Natural killer cell (primary cell): ENCODE measurements around the gene BCL7A. TPM values are rescaled to one million over a fixed set of nuclear protein-coding genes. Genes with fewer than 3 reads are reported as not detected.
"Not testable (repeated sequence)": the region's sequence is repeated elsewhere in the genome, so short reads cannot be mapped to it uniquely, and the experiment has no call there.

Experiments used
- ATAC-seq, 3 donors: fragments of 150-1000 bp in 2 of 3; fragments of 200-7000 bp in 1 of 3; cut with Tn5 transposase; 1 replicate in 1 of 3; 2 replicates in 2 of 3; pipeline ENCODE4 v1.10.0; 2021; ENCODE audit warnings: mild to moderate bottlenecking in 2 of 3, moderate library complexity in 2 of 3
- DNase-seq, 2 donors: peaks; one replicate each; pipeline versions ENCODE4 v3.0.0 to v3.0.0-alpha.2; 2013 to 2021; ENCODE audit warnings: mixed read lengths in 1 of 2
- H3K27ac ChIP-seq: one replicate; pipeline ENCODE4 v1.5.1; 2013; ENCODE audit warnings: mild to moderate bottlenecking, low read length
- H3K27me3 ChIP-seq: one replicate; pipeline ENCODE4 v1.6.1; 2013; ENCODE audit warnings: low read length; ENCODE audit not compliant: control insufficient read depth, insufficient read depth
- H3K36me3 ChIP-seq: one replicate; pipeline ENCODE4 v1.6.1; 2013; ENCODE audit warnings: low read length; ENCODE audit not compliant: control insufficient read depth, insufficient read depth
- H3K4me1 ChIP-seq: one replicate; pipeline ENCODE4 v1.6.1; 2013; ENCODE audit warnings: low read length; ENCODE audit not compliant: control insufficient read depth, insufficient read depth
- H3K4me3 ChIP-seq: one replicate; pipeline ENCODE4 v1.5.1; 2013; ENCODE audit warnings: low read length
- H3K9me3 ChIP-seq: one replicate; pipeline ENCODE4 v1.6.1; 2013; ENCODE audit warnings: low read length; ENCODE audit not compliant: control insufficient read depth, insufficient read depth
- H3K27ac Mint-ChIP-seq, 2 donors: one replicate each; pipeline ENCODE4 v1.8.0; 2022; ENCODE audit warnings: mild to moderate bottlenecking in 2 of 2, mixed read lengths in 2 of 2, moderate library complexity in 1 of 2
- H3K27me3 Mint-ChIP-seq, 2 donors: one replicate each; pipeline ENCODE4 v1.8.0; 2022; ENCODE audit warnings: low read depth in 2 of 2, mixed read lengths in 2 of 2
- H3K36me3 Mint-ChIP-seq: one replicate; pipeline ENCODE4 v1.8.0; 2022; ENCODE audit warnings: mixed read lengths
- H3K4me1 Mint-ChIP-seq, 2 donors: one replicate each; pipeline ENCODE4 v1.8.0; 2022; ENCODE audit warnings: mixed read lengths in 2 of 2
- H3K4me3 Mint-ChIP-seq: one replicate; pipeline ENCODE4 v1.8.0; 2022; ENCODE audit warnings: mild to moderate bottlenecking, moderate library complexity, mixed read lengths
- H3K9me3 Mint-ChIP-seq, 2 donors: one replicate each; pipeline ENCODE4 v1.8.0; 2022; ENCODE audit warnings: mixed read lengths in 2 of 2
- CTCF ChIP-seq: fragments of 200-600 bp; IDR thresholded peaks from one replicate; pipeline ENCODE4 v1.8.0; 2022; ENCODE audit warnings: antibody characterized with exemption
- WGBS: methylation state at CpG from one replicate; pipeline ENCODE4 v1.1.7; 2013; ENCODE audit warnings: missing lambda C conversion rate; ENCODE audit not compliant: insufficient coverage; 5-methylcytosine and 5-hydroxymethylcytosine counted together
- intact Hi-C: fragments of 100-400 bp; cut with micrococcal nuclease; formaldehyde crosslinking; loops from one replicate; pipeline ENCODE4 v1.14.2; 2022
- total RNA-seq, 4 donors: library from RNA; stranded (reverse); fragments of 120-200 nt in 1 of 4; gene quantifications; one replicate each; pipeline versions ENCODE4 v1.2.3 to v1.2.4, GENCODE V29; 2013 to 2022

Gene BCL7A
- total RNA-seq, 3 donors from 2014 or later (not counting 1 experiment from before 2014, with no cell fraction given) = 0.85 to 1.1 (median 0.96) TPM

GRCh38 chr12:121982950-121983349 is 38.7 kb upstream of the BCL7A start:
- Histone ChIP-seq H3K27me3 (no peaks in the 10 kb centered on the region), H3K36me3 (no peaks in the 10 kb centered on the region), H3K4me1 (peaks cover 15% of the 10 kb centered on the region), H3K4me3 (no peak overlapping the region), H3K27ac (no peak overlapping the region), H3K9me3 (no peaks in the 10 kb centered on the region)
- Mint-ChIP-seq H3K9me3 (no peaks in the 10 kb centered on the region), H3K36me3 (no peaks in the 10 kb centered on the region), H3K4me1 (no peaks in the 10 kb centered on the region), H3K4me3 (no peak overlapping the region), H3K27ac (no peak overlapping the region), H3K27me3 (no peaks in the 10 kb centered on the region)
- 95% methylated on average over 6 of the region's 6 CpGs for WGBS
- ATAC-seq = no peak
- intact Hi-C loops = no loop called here
- DNase-seq = no peak
- no peak for TF ChIP-seq CTCF

- H3K4me1 ChIP-seq = peaks cover 15% of the 10 kb centered on the region
- H3K4me3 Mint-ChIP-seq = no peak overlapping the region
- no peaks in the 10 kb centered on the region for H3K36me3 Mint-ChIP-seq
- no peaks in the 10 kb centered on the region for H3K27me3 ChIP-seq
- H3K27ac ChIP-seq = no peak overlapping the region
- WGBS = 13% methylated on average over 9 of the region's 13 CpGs
- no peak overlapping the region for H3K4me3 ChIP-seq
- H3K27me3 Mint-ChIP-seq = no peaks in the 10 kb centered on the region
- no peak for DNase-seq
- no peaks in the 10 kb centered on the region for H3K9me3 ChIP-seq
- intact Hi-C loops = no loop called here
- H3K9me3 Mint-ChIP-seq = no peaks in the 10 kb centered on the region
- no peaks in the 10 kb centered on the region for H3K4me1 Mint-ChIP-seq
- no peak overlapping the region for H3K27ac Mint-ChIP-seq
- no peak for TF ChIP-seq CTCF
- peak in 1 of 3 donors; percentile 44 for ATAC-seq
- no peaks in the 10 kb centered on the region for H3K36me3 ChIP-seq
Measured at GRCh38 chr12:121983536-121984210, 38.0 kb upstream of the BCL7A start.

GRCh38 chr12:121986489-121987245 is 35.0 kb upstream of the BCL7A start:
- H3K4me1 ChIP-seq = no peaks in the 10 kb centered on the region
- intact Hi-C loops = no loop called here
- no peaks in the 10 kb centered on the region for H3K4me1 Mint-ChIP-seq
- ATAC-seq (no peak), DNase-seq (no peak)
- no peaks in the 10 kb centered on the region for H3K27me3 ChIP-seq
- H3K4me3 Mint-ChIP-seq = no peak overlapping the region
- 89% methylated on average over 13 of the region's 14 CpGs for WGBS
- no peak for TF ChIP-seq CTCF
- no peak overlapping the region for H3K4me3 ChIP-seq
- H3K36me3 Mint-ChIP-seq = no peaks in the 10 kb centered on the region
- H3K27ac ChIP-seq = no peak overlapping the region
- H3K27ac Mint-ChIP-seq = no peak overlapping the region
- no peaks in the 10 kb centered on the region for H3K36me3 ChIP-seq
- H3K27me3 Mint-ChIP-seq = no peaks in the 10 kb centered on the region
- H3K9me3 ChIP-seq = no peaks in the 10 kb centered on the region
- H3K9me3 Mint-ChIP-seq = no peaks in the 10 kb centered on the region

- H3K27ac Mint-ChIP-seq, H3K4me1 ChIP-seq, H3K27ac ChIP-seq, H3K4me3 ChIP-seq, ATAC-seq, H3K9me3 ChIP-seq, intact Hi-C loops, H3K36me3 Mint-ChIP-seq, H3K27me3 ChIP-seq, H3K27me3 Mint-ChIP-seq, H3K9me3 Mint-ChIP-seq, H3K36me3 ChIP-seq, DNase-seq, H3K4me1 Mint-ChIP-seq, H3K4me3 Mint-ChIP-seq: not testable (repeated sequence)
- 96% methylated on average over 10 of the region's 10 CpGs for WGBS
Measured at GRCh38 chr12:121988519-121988918, 33.2 kb upstream of the BCL7A start.
